Spinal cord (tissue), 10 donors: Measurements from ENCODE around the gene MYO5B. TPM values are rescaled to one million over a fixed set of nuclear protein-coding genes. Genes with fewer than 3 reads are reported as not detected.
"Not testable (repeated sequence)": the region's sequence is repeated elsewhere in the genome, so short reads cannot be mapped to it uniquely, and the experiment has no call there.

Experiments
- DNase-seq, 6 donors: peaks; one replicate each; pipeline versions ENCODE4 v3.0.0 to v3.0.0-alpha.2; 2013 to 2015; ENCODE audit warnings: low spot score in 6 of 6, low read depth in 4 of 6
- H3K27ac ChIP-seq: one replicate; pipeline ENCODE4 v1.5.1; 2013; ENCODE audit warnings: low read depth, low read length, control low read depth
- H3K27me3 ChIP-seq: one replicate; pipeline ENCODE4 v1.6.1; 2013; ENCODE audit warnings: low read length; ENCODE audit not compliant: control insufficient read depth, insufficient read depth
- H3K36me3 ChIP-seq: one replicate; pipeline ENCODE4 v1.6.1; 2013; ENCODE audit warnings: low read length; ENCODE audit not compliant: control insufficient read depth, insufficient read depth
- H3K4me1 ChIP-seq: one replicate; pipeline ENCODE4 v1.6.1; 2013; ENCODE audit warnings: low read length; ENCODE audit not compliant: control insufficient read depth, insufficient read depth
- H3K4me3 ChIP-seq: one replicate; pipeline ENCODE4 v1.5.1; 2013; ENCODE audit warnings: low read depth, low read length, control low read depth
- H3K9me3 ChIP-seq: one replicate; pipeline ENCODE4 v1.6.1; 2013; ENCODE audit warnings: low read length; ENCODE audit not compliant: control insufficient read depth, insufficient read depth
- WGBS: methylation state at CpG from one replicate; pipeline ENCODE4 v1.1.5; 2013; ENCODE audit warnings: missing lambda C conversion rate; ENCODE audit not compliant: insufficient coverage; 5-methylcytosine and 5-hydroxymethylcytosine counted together
- long read RNA-seq, 4 donors: transcript quantifications; one replicate each; lab custom pipeline, GENCODE V29; 2026
- polyA plus RNA-seq, 2 donors: library from polyadenylated mRNA; unstranded; fragments of 120-200 nt; gene quantifications; one replicate each; pipeline ENCODE4 v1.2.1, GENCODE V29; 2013; ENCODE audit not compliant: insufficient read length in 2 of 2
- total RNA-seq, 2 donors: library from RNA; depleted of rRNA in 1 of 2; stranded (reverse); fragments of 120-200 nt in 1 of 2; fragments of >200 nt in 1 of 2; gene quantifications; one replicate each; pipeline versions ENCODE4 v1.2.3 to v1.2.4, GENCODE V29; 2013 to 2014
- donor health status: healthy.

MYO5B gene
- total RNA-seq (1 to 10 TPM; 5.9 to 8.0 TPM), polyA plus RNA-seq (1 to 10 TPM; 2.6 to 3.1 TPM)
- long read RNA-seq, donor 1, full-length matches to known transcripts: 1 of 1 reads
- long read RNA-seq, donor 1, partial matches to known transcripts: 0 of 1 reads
- long read RNA-seq, donor 1, other reads (novel, unspliced or antisense): 0 of 1 reads
- long read RNA-seq, donor 2: 0 reads
- long read RNA-seq, donor 3: 0 reads
- long read RNA-seq, donor 4: 0 reads

GRCh38 chr18:50194631-50195532 lies at the start of gene MYO5B:
Gene MYO5B, minus strand, starts transcription at chr18:50195147. Its CDS starts 354 bp downstream, at chr18:50194793.
- 0% methylated on average over 109 of the region's 115 CpGs for WGBS
- Histone ChIP-seq H3K27ac (no peak within 1 kb of the TSS), H3K4me1 (peaks cover 21% of the 10 kb centered on the region), H3K9me3 (no peaks in the 10 kb centered on the region), H3K36me3 (no peaks in the 10 kb centered on the region), H3K4me3 (peak within 1 kb of the TSS; percentile 24), H3K27me3 (peaks cover 58% of the 10 kb centered on the region)
- peak in 2 of 6 donors; percentile 45 to 61 for DNase-seq

GRCh38 chr18:50241768-50242167 lies 46.8 kb upstream of the MYO5B start:
- not testable (repeated sequence) for H3K9me3 ChIP-seq, DNase-seq, H3K27ac ChIP-seq, H3K4me3 ChIP-seq, H3K27me3 ChIP-seq, H3K36me3 ChIP-seq, H3K4me1 ChIP-seq
- WGBS: 70% methylated on average over 5 of the region's 8 CpGs

- Histone ChIP-seq H3K9me3 (no peaks in the 10 kb centered on the region), H3K4me1 (no peaks in the 10 kb centered on the region), H3K36me3 (no peaks in the 10 kb centered on the region), H3K4me3 (no peak overlapping the region), H3K27ac (no peak overlapping the region), H3K27me3 (no peaks in the 10 kb centered on the region)
- 84% methylated on average over 2 of the region's 3 CpGs for WGBS
- no peak for DNase-seq
These were observed 45.2 kb upstream of the MYO5B start for GRCh38 chr18:50240080-50240563.

- no peaks in the 10 kb centered on the region for H3K27me3 ChIP-seq
- no peaks in the 10 kb centered on the region for H3K4me1 ChIP-seq
- no peak for DNase-seq
- no peaks in the 10 kb centered on the region for H3K9me3 ChIP-seq
- H3K27ac ChIP-seq: no peak overlapping the region
- WGBS: 14% methylated on average over 2 of the region's 2 CpGs
- H3K36me3 ChIP-seq: no peaks in the 10 kb centered on the region
- no peak overlapping the region for H3K4me3 ChIP-seq
These were observed 37.5 kb upstream of the MYO5B start for GRCh38 chr18:50232419-50232818.

- no peaks in the 10 kb centered on the region for H3K9me3 ChIP-seq
- H3K36me3 ChIP-seq: no peaks in the 10 kb centered on the region
- no peak overlapping the region for H3K4me3 ChIP-seq
- H3K27ac ChIP-seq: no peak overlapping the region
- no peaks in the 10 kb centered on the region for H3K27me3 ChIP-seq
- DNase-seq: no peak
- no peaks in the 10 kb centered on the region for H3K4me1 ChIP-seq
- 100% methylated on average over 4 of the region's 4 CpGs for WGBS
These were observed 36.7 kb upstream of the MYO5B start for GRCh38 chr18:50231621-50232020.

- not testable (repeated sequence) for H3K9me3 ChIP-seq, DNase-seq, H3K4me1 ChIP-seq, H3K27me3 ChIP-seq, H3K4me3 ChIP-seq, H3K27ac ChIP-seq, H3K36me3 ChIP-seq
- WGBS: 75% methylated on average over 4 of the region's 4 CpGs
These were observed 25.3 kb upstream of the MYO5B start for GRCh38 chr18:50220249-50220648.

GRCh38 chr18:50218432-50219197 lies 23.7 kb upstream of the MYO5B start:
- DNase-seq: peak in 1 of 6 donors; percentile 13
- H3K36me3 ChIP-seq: no peaks in the 10 kb centered on the region
- WGBS: 50% methylated on average over 3 of the region's 7 CpGs

GRCh38 chr18:50209311-50209710 lies 14.4 kb upstream of the MYO5B start:
- no peaks in the 10 kb centered on the region for H3K4me1 ChIP-seq
- H3K27ac ChIP-seq: no peak overlapping the region
- H3K9me3 ChIP-seq: no peaks in the 10 kb centered on the region
- H3K27me3 ChIP-seq: no peaks in the 10 kb centered on the region
- H3K36me3 ChIP-seq: no peaks in the 10 kb centered on the region
- no peak for DNase-seq
- no peak overlapping the region for H3K4me3 ChIP-seq
- WGBS: 83% methylated on average over 1 of the region's 4 CpGs

More at GRCh38 chr18:50218432-50219197, 23.7 kb upstream of the MYO5B start:
- Histone ChIP-seq H3K9me3 (no peaks in the 10 kb centered on the region), H3K4me1 (no peaks in the 10 kb centered on the region), H3K27ac (no peak overlapping the region), H3K4me3 (no peak overlapping the region), H3K27me3 (no peaks in the 10 kb centered on the region)

- no peaks in the 10 kb centered on the region for H3K36me3 ChIP-seq
- 83% methylated on average over 1 of the region's 1 CpG for WGBS
- no peaks in the 10 kb centered on the region for H3K9me3 ChIP-seq
- peaks cover 5% of the 10 kb centered on the region for H3K4me1 ChIP-seq
- no peak overlapping the region for H3K27ac ChIP-seq
- H3K27me3 ChIP-seq: peaks cover 7% of the 10 kb centered on the region
- no peak overlapping the region for H3K4me3 ChIP-seq
- no peak for DNase-seq
These were observed 12.8 kb upstream of the MYO5B start for GRCh38 chr18:50207722-50208121.
